ENCODE data around the gene SGK2.
"Not testable (repeated sequence)": the region's sequence is repeated elsewhere in the genome, so short reads cannot be mapped to it uniquely, and the experiment has no call there.

- not testable (repeated sequence) for TF ChIP-seq CTCF (conservative IDR thresholded peaks at IDR 0.05; ENCODE audit: low read depth, low read length); EZH2 (IDR thresholded peaks at IDR 0.05; ENCODE audit: borderline replicate concordance, low read depth, low read length, poor library complexity, severe bottlenecking)
Measured at GRCh38 chr20:43607278-43607677, 48.5 kb downstream of the SGK2 start.
